WTC11 (cell line): ENCODE measurements around the gene ST8SIA4. TPM values are rescaled to one million over a fixed set of nuclear protein-coding genes. Genes with fewer than 3 reads are reported as not detected.

Source experiments
- ATAC-seq: fragments of 200-7000 bp; cut with Tn5 transposase; 2 replicates; pipeline ENCODE4 v1.10.0; 2021; ENCODE audit warnings: mild to moderate bottlenecking, moderate library complexity
- CTCF ChIA-PET: fragments of 300-600 bp; sonication (Branson Sonifier 250); formaldehyde crosslinking; loops from one replicate; lab custom pipeline; 2021; ENCODE audit warnings: antibody characterized with exemption; lab: Charles Lee
- POLR2A ChIA-PET: fragments of 350-600 bp; sonication (Branson Sonifier 250); formaldehyde crosslinking; loops from one replicate; lab custom pipeline; 2021; ENCODE audit warnings: antibody characterized with exemption; lab: Charles Lee
- DNase-seq: peaks from one replicate; pipeline ENCODE4 v3.0.0; 2021; ENCODE audit warnings: low spot score
- H3K27ac Mint-ChIP-seq: 2 replicates; pipeline ENCODE4 v1.8.0; 2021; ENCODE audit warnings: mixed read lengths
- H3K27me3 Mint-ChIP-seq: 2 replicates; pipeline ENCODE4 v1.8.0; 2021; ENCODE audit warnings: low read depth, mild to moderate bottlenecking, moderate library complexity, mixed read lengths
- H3K36me3 Mint-ChIP-seq: 2 replicates; pipeline ENCODE4 v1.8.0; 2021; ENCODE audit warnings: mixed read lengths
- H3K4me1 Mint-ChIP-seq: 2 replicates; pipeline ENCODE4 v1.8.0; 2022; ENCODE audit warnings: mixed read lengths
- H3K4me3 Mint-ChIP-seq: 2 replicates; pipeline ENCODE4 v1.8.0; 2021; ENCODE audit warnings: mild to moderate bottlenecking, moderate library complexity, mixed read lengths
- H3K9me3 Mint-ChIP-seq: 2 replicates; pipeline ENCODE4 v1.8.0; 2021; ENCODE audit warnings: mixed read lengths
- FOXJ3 ChIP-seq: sonication (generic); formaldehyde crosslinking; IDR thresholded peaks from 2 replicates; pipeline ENCODE4 v1.9.0; 2021; ENCODE audit warnings: missing genetic modification reagents, mild to moderate bottlenecking, borderline replicate concordance
- JAZF1 ChIP-seq: fragments of 250-450 bp; sonication (Bioruptor Pico); IDR thresholded peaks from 2 replicates; pipeline ENCODE4 v1.9.0; 2021; ENCODE audit warnings: moderate library complexity, mild to moderate bottlenecking, inconsistent platforms
- MXD4 ChIP-seq: fragments of 250-450 bp; sonication (Bioruptor Pico); IDR thresholded peaks from 2 replicates; pipeline ENCODE4 v1.8.0; 2021; ENCODE audit warnings: mild to moderate bottlenecking, moderate library complexity, borderline replicate concordance
- SMAD3 ChIP-seq: sonication (generic); formaldehyde crosslinking; IDR thresholded peaks from 2 replicates; pipeline ENCODE4 v1.8.0; 2022; ENCODE audit warnings: missing genetic modification reagents, mild to moderate bottlenecking, borderline replicate concordance
- TP53 ChIP-seq: sonication (generic); formaldehyde crosslinking; IDR thresholded peaks from 2 replicates; pipeline ENCODE4 v1.8.1; 2023; ENCODE audit warnings: mild to moderate bottlenecking, missing genetic modification reagents
- ZNF317 ChIP-seq: sonication (generic); formaldehyde crosslinking; IDR thresholded peaks from 2 replicates; pipeline ENCODE4 v1.8.1; 2023; ENCODE audit warnings: low read depth, mild to moderate bottlenecking, moderate library complexity, missing genetic modification reagents, borderline replicate concordance
- total RNA-seq: library from RNA; stranded (reverse); gene quantifications from 3 replicates; pipeline ENCODE4 v1.2.3, GENCODE V29; 2021
- TF ChIP-seq, protein P1 (sequence below): sonication (generic); formaldehyde crosslinking; IDR thresholded peaks from 2 replicates; pipeline ENCODE4 v1.8.0; 2022; ENCODE audit warnings: mild to moderate bottlenecking, missing genetic modification reagents
- TF ChIP-seq, protein P2 (sequence below): sonication (generic); formaldehyde crosslinking; conservative IDR thresholded peaks from 2 replicates; pipeline ENCODE4 v1.8.1; 2022; ENCODE audit warnings: mild to moderate bottlenecking, missing genetic modification reagents
- TF ChIP-seq, protein P3 (sequence below): sonication (generic); formaldehyde crosslinking; IDR thresholded peaks from 2 replicates; pipeline ENCODE4 v1.8.1; 2023; ENCODE audit warnings: mild to moderate bottlenecking, missing genetic modification reagents
- TF ChIP-seq, protein P4 (sequence below): sonication (generic); formaldehyde crosslinking; IDR thresholded peaks from 2 replicates; pipeline ENCODE4 v1.8.1; 2022; ENCODE audit warnings: low read depth, missing genetic modification reagents, borderline replicate concordance
- TF ChIP-seq, protein P5 (sequence below): sonication (generic); formaldehyde crosslinking; IDR thresholded peaks from 2 replicates; pipeline ENCODE4 v1.8.1; 2023; ENCODE audit warnings: mild to moderate bottlenecking, missing genetic modification reagents, borderline replicate concordance
- TF ChIP-seq, protein P6 (sequence below): sonication (generic); formaldehyde crosslinking; IDR thresholded peaks from 2 replicates; pipeline ENCODE4 v1.8.1; 2023; ENCODE audit warnings: mild to moderate bottlenecking, missing genetic modification reagents, moderate library complexity

ST8SIA4 gene
- total RNA-seq, 1 experiment from 2014 or later: 1.3 TPM

DNA sequence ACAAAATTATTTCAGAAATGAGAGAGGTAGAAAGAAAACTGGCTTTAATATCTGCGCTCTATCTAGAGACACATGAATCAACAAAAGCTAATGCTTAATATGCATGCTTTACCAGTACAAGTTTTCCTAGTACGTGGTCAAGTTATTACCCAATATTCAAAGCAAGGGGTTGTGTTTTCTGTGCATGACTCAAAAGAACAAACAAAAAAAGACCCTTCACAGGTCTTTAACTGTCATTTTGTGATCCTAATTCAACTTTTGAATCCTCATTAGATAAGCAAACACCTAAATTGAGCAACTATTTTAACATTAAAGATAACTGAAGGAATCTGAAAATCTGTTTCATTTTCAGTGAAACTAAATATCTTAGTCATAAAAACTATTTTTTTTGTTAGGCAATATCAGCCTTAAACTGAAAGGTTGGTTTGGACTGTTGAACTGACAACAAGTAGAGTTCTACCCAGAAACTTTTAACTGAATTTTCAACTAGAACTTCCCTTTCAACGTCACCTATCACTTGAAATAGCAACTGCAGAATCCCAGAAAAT lies 12.5 kb downstream of the ST8SIA4 start:
- H3K27me3 Mint-ChIP-seq: no peaks in the 10 kb centered on the region
- ChIA-PET POLR2A (no interaction called here), CTCF (no interaction called here)
- DNase-seq (no peak), ATAC-seq (no peak)
- TF ChIP-seq, protein P1, sequence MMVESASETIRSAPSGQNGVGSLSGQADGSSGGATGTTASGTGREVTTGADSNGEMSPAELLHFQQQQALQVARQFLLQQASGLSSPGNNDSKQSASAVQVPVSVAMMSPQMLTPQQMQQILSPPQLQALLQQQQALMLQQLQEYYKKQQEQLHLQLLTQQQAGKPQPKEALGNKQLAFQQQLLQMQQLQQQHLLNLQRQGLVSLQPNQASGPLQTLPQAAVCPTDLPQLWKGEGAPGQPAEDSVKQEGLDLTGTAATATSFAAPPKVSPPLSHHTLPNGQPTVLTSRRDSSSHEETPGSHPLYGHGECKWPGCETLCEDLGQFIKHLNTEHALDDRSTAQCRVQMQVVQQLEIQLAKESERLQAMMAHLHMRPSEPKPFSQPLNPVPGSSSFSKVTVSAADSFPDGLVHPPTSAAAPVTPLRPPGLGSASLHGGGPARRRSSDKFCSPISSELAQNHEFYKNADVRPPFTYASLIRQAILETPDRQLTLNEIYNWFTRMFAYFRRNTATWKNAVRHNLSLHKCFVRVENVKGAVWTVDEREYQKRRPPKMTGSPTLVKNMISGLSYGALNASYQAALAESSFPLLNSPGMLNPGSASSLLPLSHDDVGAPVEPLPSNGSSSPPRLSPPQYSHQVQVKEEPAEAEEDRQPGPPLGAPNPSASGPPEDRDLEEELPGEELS (CRISPR knock-in tag): no peak
- TF ChIP-seq ZNF317 (CRISPR knock-in tag) (no peak), SMAD3 (CRISPR knock-in tag) (no peak), TP53 (no peak), MXD4 (CRISPR knock-in tag) (no peak), FOXJ3 (CRISPR knock-in tag) (no peak), JAZF1 (no peak)
- TF ChIP-seq, protein P2, sequence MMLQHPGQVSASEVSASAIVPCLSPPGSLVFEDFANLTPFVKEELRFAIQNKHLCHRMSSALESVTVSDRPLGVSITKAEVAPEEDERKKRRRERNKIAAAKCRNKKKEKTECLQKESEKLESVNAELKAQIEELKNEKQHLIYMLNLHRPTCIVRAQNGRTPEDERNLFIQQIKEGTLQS: no peak
- TF ChIP-seq, protein P3, sequence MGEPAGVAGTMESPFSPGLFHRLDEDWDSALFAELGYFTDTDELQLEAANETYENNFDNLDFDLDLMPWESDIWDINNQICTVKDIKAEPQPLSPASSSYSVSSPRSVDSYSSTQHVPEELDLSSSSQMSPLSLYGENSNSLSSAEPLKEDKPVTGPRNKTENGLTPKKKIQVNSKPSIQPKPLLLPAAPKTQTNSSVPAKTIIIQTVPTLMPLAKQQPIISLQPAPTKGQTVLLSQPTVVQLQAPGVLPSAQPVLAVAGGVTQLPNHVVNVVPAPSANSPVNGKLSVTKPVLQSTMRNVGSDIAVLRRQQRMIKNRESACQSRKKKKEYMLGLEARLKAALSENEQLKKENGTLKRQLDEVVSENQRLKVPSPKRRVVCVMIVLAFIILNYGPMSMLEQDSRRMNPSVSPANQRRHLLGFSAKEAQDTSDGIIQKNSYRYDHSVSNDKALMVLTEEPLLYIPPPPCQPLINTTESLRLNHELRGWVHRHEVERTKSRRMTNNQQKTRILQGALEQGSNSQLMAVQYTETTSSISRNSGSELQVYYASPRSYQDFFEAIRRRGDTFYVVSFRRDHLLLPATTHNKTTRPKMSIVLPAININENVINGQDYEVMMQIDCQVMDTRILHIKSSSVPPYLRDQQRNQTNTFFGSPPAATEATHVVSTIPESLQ (CRISPR knock-in tag): no peak
- TF ChIP-seq, protein P4, sequence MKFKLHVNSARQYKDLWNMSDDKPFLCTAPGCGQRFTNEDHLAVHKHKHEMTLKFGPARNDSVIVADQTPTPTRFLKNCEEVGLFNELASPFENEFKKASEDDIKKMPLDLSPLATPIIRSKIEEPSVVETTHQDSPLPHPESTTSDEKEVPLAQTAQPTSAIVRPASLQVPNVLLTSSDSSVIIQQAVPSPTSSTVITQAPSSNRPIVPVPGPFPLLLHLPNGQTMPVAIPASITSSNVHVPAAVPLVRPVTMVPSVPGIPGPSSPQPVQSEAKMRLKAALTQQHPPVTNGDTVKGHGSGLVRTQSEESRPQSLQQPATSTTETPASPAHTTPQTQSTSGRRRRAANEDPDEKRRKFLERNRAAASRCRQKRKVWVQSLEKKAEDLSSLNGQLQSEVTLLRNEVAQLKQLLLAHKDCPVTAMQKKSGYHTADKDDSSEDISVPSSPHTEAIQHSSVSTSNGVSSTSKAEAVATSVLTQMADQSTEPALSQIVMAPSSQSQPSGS (CRISPR knock-in tag): no peak
- H3K4me3 Mint-ChIP-seq: no peak overlapping the region
- no peaks in the 10 kb centered on the region for H3K36me3 Mint-ChIP-seq
- H3K27ac Mint-ChIP-seq: no peak overlapping the region
- H3K9me3 Mint-ChIP-seq: no peaks in the 10 kb centered on the region
- no peaks in the 10 kb centered on the region for H3K4me1 Mint-ChIP-seq

DNA sequence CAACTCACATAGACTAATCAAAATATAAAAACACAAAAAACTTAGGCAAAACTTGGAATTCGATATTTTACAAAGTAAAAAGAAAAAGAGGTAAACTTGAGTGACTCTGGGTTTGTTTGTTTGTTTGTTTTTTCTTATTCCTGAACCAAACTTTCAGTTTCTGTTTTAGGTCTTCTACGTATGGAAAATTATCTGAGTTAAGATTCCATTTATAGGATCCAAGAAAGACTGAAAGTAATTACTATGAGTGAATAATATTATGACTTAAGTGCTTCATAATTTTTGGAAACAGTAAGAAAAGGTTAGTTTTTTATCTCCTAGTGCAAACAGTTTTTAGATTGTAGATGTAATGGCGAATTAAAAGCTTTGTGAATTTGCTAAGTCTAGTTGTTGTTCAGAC lies 13.2 kb downstream of the ST8SIA4 start:
- no peak overlapping the region for H3K27ac Mint-ChIP-seq
- DNase-seq: no peak
- CTCF ChIA-PET: no interaction called here

More for the DNA sequence above, 13.2 kb downstream of the ST8SIA4 start:
- POLR2A ChIA-PET: no interaction called here
- H3K9me3 Mint-ChIP-seq: no peaks in the 10 kb centered on the region
- H3K4me1 Mint-ChIP-seq: no peaks in the 10 kb centered on the region
- no peaks in the 10 kb centered on the region for H3K36me3 Mint-ChIP-seq
- no peaks in the 10 kb centered on the region for H3K27me3 Mint-ChIP-seq
- no peak for TF ChIP-seq FOXJ3 (CRISPR knock-in tag)
- TF ChIP-seq, protein P5, sequence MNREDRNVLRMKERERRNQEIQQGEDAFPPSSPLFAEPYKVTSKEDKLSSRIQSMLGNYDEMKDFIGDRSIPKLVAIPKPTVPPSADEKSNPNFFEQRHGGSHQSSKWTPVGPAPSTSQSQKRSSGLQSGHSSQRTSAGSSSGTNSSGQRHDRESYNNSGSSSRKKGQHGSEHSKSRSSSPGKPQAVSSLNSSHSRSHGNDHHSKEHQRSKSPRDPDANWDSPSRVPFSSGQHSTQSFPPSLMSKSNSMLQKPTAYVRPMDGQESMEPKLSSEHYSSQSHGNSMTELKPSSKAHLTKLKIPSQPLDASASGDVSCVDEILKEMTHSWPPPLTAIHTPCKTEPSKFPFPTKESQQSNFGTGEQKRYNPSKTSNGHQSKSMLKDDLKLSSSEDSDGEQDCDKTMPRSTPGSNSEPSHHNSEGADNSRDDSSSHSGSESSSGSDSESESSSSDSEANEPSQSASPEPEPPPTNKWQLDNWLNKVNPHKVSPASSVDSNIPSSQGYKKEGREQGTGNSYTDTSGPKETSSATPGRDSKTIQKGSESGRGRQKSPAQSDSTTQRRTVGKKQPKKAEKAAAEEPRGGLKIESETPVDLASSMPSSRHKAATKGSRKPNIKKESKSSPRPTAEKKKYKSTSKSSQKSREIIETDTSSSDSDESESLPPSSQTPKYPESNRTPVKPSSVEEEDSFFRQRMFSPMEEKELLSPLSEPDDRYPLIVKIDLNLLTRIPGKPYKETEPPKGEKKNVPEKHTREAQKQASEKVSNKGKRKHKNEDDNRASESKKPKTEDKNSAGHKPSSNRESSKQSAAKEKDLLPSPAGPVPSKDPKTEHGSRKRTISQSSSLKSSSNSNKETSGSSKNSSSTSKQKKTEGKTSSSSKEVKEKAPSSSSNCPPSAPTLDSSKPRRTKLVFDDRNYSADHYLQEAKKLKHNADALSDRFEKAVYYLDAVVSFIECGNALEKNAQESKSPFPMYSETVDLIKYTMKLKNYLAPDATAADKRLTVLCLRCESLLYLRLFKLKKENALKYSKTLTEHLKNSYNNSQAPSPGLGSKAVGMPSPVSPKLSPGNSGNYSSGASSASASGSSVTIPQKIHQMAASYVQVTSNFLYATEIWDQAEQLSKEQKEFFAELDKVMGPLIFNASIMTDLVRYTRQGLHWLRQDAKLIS (CRISPR knock-in tag): no peak
- TF ChIP-seq, protein P6, sequence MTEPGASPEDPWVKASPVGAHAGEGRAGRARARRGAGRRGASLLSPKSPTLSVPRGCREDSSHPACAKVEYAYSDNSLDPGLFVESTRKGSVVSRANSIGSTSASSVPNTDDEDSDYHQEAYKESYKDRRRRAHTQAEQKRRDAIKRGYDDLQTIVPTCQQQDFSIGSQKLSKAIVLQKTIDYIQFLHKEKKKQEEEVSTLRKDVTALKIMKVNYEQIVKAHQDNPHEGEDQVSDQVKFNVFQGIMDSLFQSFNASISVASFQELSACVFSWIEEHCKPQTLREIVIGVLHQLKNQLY (CRISPR knock-in tag): no peak
- no peak for TF ChIP-seq SMAD3 (CRISPR knock-in tag)
- ATAC-seq: no peak
- H3K4me3 Mint-ChIP-seq: no peak overlapping the region
